Measurements from ENCODE around the gene TRIO. TPM values are rescaled to one million over a fixed set of nuclear protein-coding genes. Genes with fewer than 3 reads are reported as not detected.

TRIO gene
- total and polyA plus RNA-seq, 2 of the 8 experiments (the other 6 are each of a cell fraction or from before 2014, with no cell fraction given) = 35.1 to 69.1 TPM

GRCh38 chr5:14450742-14451141, 307.6 kb downstream of the TRIO start:
- Histone ChIP-seq H3K23ac (ENCODE audit: insufficient read length) (no peak overlapping the region), H2BK5ac (ENCODE audit: low read depth, low read length) (no peak overlapping the region), H3K4ac (replicated peaks; ENCODE audit: insufficient read length, low read depth, low read length) (no peak overlapping the region), H3K9me3 (ENCODE audit: insufficient read depth in 2 of 2, low read depth in 1 of 2, low read length in 1 of 2) (peaks cover 3 to 9% of the 10 kb centered on the region in 2 experiments; a peak in 1 of 4 replicates), H3K79me1 (ENCODE audit: low read depth, low read length) (no peaks in the 10 kb centered on the region; the same call in 1 of the 2 replicates), H3K4me2 (ENCODE audit: insufficient read depth in 1 of 2, low read depth in 2 of 2, low read length in 2 of 2) (no peak overlapping the region; a peak in 1 of 4 replicates), H3K27me3 (replicated peaks in 1 of 4; ENCODE audit: control insufficient read depth in 3 of 4, extremely low read depth in 1 of 4, insufficient read depth in 3 of 4, low read length in 3 of 4) (no peaks in the 10 kb centered on the region), H4K8ac (ENCODE audit: extremely low read depth, insufficient read depth, low read length) (no peak overlapping the region), H3K23me2 (ENCODE audit: low read depth, low read length) (no peaks in the 10 kb centered on the region), H4K5ac (ENCODE audit: insufficient read length, low read depth, low read length) (no peak overlapping the region), H2BK20ac (ENCODE audit: low read length) (no peak overlapping the region), H2AK5ac (ENCODE audit: low read depth, low read length) (no peak overlapping the region), H3K4me3 (ENCODE audit: extremely low read depth in 1 of 4, insufficient read depth in 2 of 4, low read depth in 3 of 4, low read length in 4 of 4) (no peak overlapping the region), H4K91ac (replicated peaks; ENCODE audit: insufficient read length, low read length) (no peak overlapping the region), H2BK12ac (ENCODE audit: low read depth, low read length) (no peak overlapping the region), H3K14ac (ENCODE audit: insufficient read length) (no peak overlapping the region), H3K56ac (replicated peaks; ENCODE audit: insufficient read length, low read depth, low read length) (no peak overlapping the region), H3K4me1 (replicated peaks in 1 of 4; ENCODE audit: control insufficient read depth in 3 of 4, insufficient read depth in 4 of 4, low read length in 3 of 4) (peaks cover 4 to 17% (median 10%) of the 10 kb centered on the region in 4 experiments), H3K18ac (ENCODE audit: extremely low read depth, low read length) (no peak overlapping the region), H2BK120ac (replicated peaks; ENCODE audit: low read depth, low read length) (no peak overlapping the region), H3K79me2 (ENCODE audit: control insufficient read depth in 1 of 2, insufficient read depth in 2 of 2, low read length in 2 of 2) (no peaks in the 10 kb centered on the region), H2BK15ac (ENCODE audit: low read length) (no peak overlapping the region), H3K27ac (ENCODE audit: low read depth, low read length) (no peak overlapping the region), H3K9ac (replicated peaks in 1 of 4; ENCODE audit: extremely low read depth in 1 of 4, low read depth in 3 of 4, low read length in 3 of 4) (no peak overlapping the region), H2AFZ (ENCODE audit: low read length) (no peak overlapping the region), H3K36me3 (ENCODE audit: control insufficient read depth in 2 of 4, insufficient read depth in 4 of 4, low read length in 3 of 4) (peaks cover 0 to 7% (median 1%) of the 10 kb centered on the region in 4 experiments; a peak in 2 of 8 replicates), H4K20me1 (replicated peaks in 1 of 2; ENCODE audit: control insufficient read depth in 1 of 2, insufficient read depth in 2 of 2, low read length in 2 of 2) (peaks cover 0 to 1% of the 10 kb centered on the region in 2 experiments)
- no peak for TF ChIP-seq SIX5 (IDR thresholded peaks at IDR 0.05; ENCODE audit: low read depth, low read length)
- ChIA-PET CTCF (ENCODE audit: partially characterized antibody) (interaction anchor here (1.0 kb wide), 1 partner anchor 37 kb away, joined by 3 read pairs; no protein-coding TSS in a partner anchor), POLR2A (ENCODE audit: partially characterized antibody) (no interaction called here)
- 97% methylated on average over 2 of the region's 2 CpGs; no CpG with 5 or more reads in 1 of the 2 experiments for WGBS, 2 experiments (ENCODE audit: extremely low coverage in 1 of 2, insufficient coverage in 1 of 2, insufficient read length in 1 of 2, insufficient replicate concordance in 2 of 2, low coverage in 1 of 2, low lambda C conversion rate in 2 of 2, missing lambda C conversion rate in 1 of 2)
- FAIRE-seq = no peak
- no peak for DNase-seq (ENCODE audit: low read depth in 1 of 2, low spot score in 2 of 2)
